ENCODE results near the gene EXOSC1.

GRCh38 chr10:97445357-97445721 lies 467 bp downstream of the EXOSC1 start:
- TF ChIP-seq CTCF (conservative IDR thresholded peaks at IDR 0.05; ENCODE audit: low read depth, low read length) (no peak), EZH2 (IDR thresholded peaks at IDR 0.05; ENCODE audit: low read length, unreplicated experiment) (no peak)

Measured in PC-3 (cell line).